H1 (cell line): ENCODE results near the gene COL25A1. TPM values are rescaled to one million over a fixed set of nuclear protein-coding genes. Genes with fewer than 3 reads are reported as not detected.

Experiments
- CTCF ChIA-PET: fragments of 300-600 bp; sonication (Branson Sonifier 250); formaldehyde crosslinking; loops from one replicate; lab custom pipeline; 2021; ENCODE audit not compliant: partially characterized antibody; lab: Charles Lee
- POLR2A ChIA-PET: fragments of 300-600 bp; sonication (Branson Sonifier 250); formaldehyde crosslinking; loops from one replicate; lab custom pipeline; 2021; ENCODE audit warnings: inconsistent platforms; ENCODE audit not compliant: partially characterized antibody; lab: Charles Lee
- DNase-seq, 2 experiments: peaks; one replicate each; pipeline versions ENCODE4 v3.0.0 to v3.0.0-alpha.2; 2010 to 2022; ENCODE audit warnings: low spot score in 2 of 2, low read depth in 1 of 2, mixed read lengths in 1 of 2
- FAIRE-seq: peaks from 2 replicates; lab custom pipeline; 2011; peaks lifted over from hg19 to GRCh38; lab: Jason Lieb, UNC
- H2AFZ ChIP-seq: 2 replicates; pipeline ENCODE4 v1.8.1; 2012; ENCODE audit warnings: low read length, inconsistent platforms
- H2AK5ac ChIP-seq: 2 replicates; pipeline ENCODE4 v1.6.1; 2013; ENCODE audit warnings: low read depth, low read length
- H2BK120ac ChIP-seq: replicated peaks from 2 replicates; pipeline ENCODE3; 2013; ENCODE audit warnings: low read depth, low read length, inconsistent platforms
- H2BK12ac ChIP-seq: 2 replicates; pipeline ENCODE4 v1.6.1; 2013; ENCODE audit warnings: low read depth, low read length
- H2BK15ac ChIP-seq: 2 replicates; pipeline ENCODE4 v1.6.1; 2013; ENCODE audit warnings: low read length
- H2BK20ac ChIP-seq: 2 replicates; pipeline ENCODE4 v1.6.1; 2013; ENCODE audit warnings: low read length
- H2BK5ac ChIP-seq: 2 replicates; pipeline ENCODE4 v1.6.1; 2013; ENCODE audit warnings: low read depth, low read length
- H3K14ac ChIP-seq: 2 replicates; pipeline ENCODE4 v1.6.1; 2013; ENCODE audit warnings: inconsistent platforms; ENCODE audit not compliant: insufficient read length
- H3K18ac ChIP-seq: 2 replicates; pipeline ENCODE4 v1.6.1; 2013; ENCODE audit warnings: low read length; ENCODE audit errors: extremely low read depth
- H3K23ac ChIP-seq: 2 replicates; pipeline ENCODE4 v1.6.1; 2013; ENCODE audit warnings: inconsistent platforms; ENCODE audit not compliant: insufficient read length
- H3K23me2 ChIP-seq: 2 replicates; pipeline ENCODE4 v1.6.1; 2013; ENCODE audit warnings: low read depth, low read length
- H3K27ac ChIP-seq: 2 replicates; pipeline ENCODE4 v1.6.1; 2011; ENCODE audit warnings: low read depth, low read length, inconsistent platforms
- H3K27me3 ChIP-seq, 4 experiments: replicated peaks in 1 of 4; 1 replicate in 1 of 4; 2 replicates in 3 of 4; pipeline versions ENCODE4 v1.6.1 to v1.8.1; 2011 to 2013; ENCODE audit warnings: low read length in 3 of 4, mild to moderate bottlenecking in 3 of 4, inconsistent platforms in 2 of 4, mixed read lengths in 2 of 4, moderate library complexity in 1 of 4; ENCODE audit not compliant: control insufficient read depth in 3 of 4, insufficient read depth in 3 of 4; ENCODE audit errors: extremely low read depth in 1 of 4
- H3K36me3 ChIP-seq, 4 experiments: 2 replicates each; pipeline versions ENCODE4 v1.6.1 to v1.8.1; 2011 to 2013; ENCODE audit warnings: mild to moderate bottlenecking in 4 of 4, low read length in 3 of 4, moderate library complexity in 2 of 4, control low read depth in 1 of 4, inconsistent platforms in 1 of 4; ENCODE audit not compliant: insufficient read depth in 4 of 4, control insufficient read depth in 2 of 4
- H3K4ac ChIP-seq: replicated peaks from 2 replicates; pipeline ENCODE3; 2013; ENCODE audit warnings: low read length, low read depth, mixed read lengths, inconsistent platforms; ENCODE audit not compliant: insufficient read length
- H3K4me1 ChIP-seq, 4 experiments: replicated peaks in 1 of 4; 1 replicate in 1 of 4; 2 replicates in 3 of 4; pipeline versions ENCODE4 v1.6.1 to v1.8.1; 2011 to 2013; ENCODE audit warnings: low read length in 3 of 4, inconsistent platforms in 2 of 4, mixed read lengths in 1 of 4; ENCODE audit not compliant: insufficient read depth in 4 of 4, control insufficient read depth in 3 of 4
- H3K4me2 ChIP-seq, 2 experiments: 2 replicates each; pipeline versions ENCODE4 v1.6.1 to v1.8.1; 2011 to 2013; ENCODE audit warnings: low read depth in 2 of 2, low read length in 2 of 2, control low read depth in 1 of 2, inconsistent platforms in 1 of 2, mild to moderate bottlenecking in 1 of 2; ENCODE audit not compliant: insufficient read depth in 1 of 2
- H3K4me3 ChIP-seq, 4 experiments: fragments of 200-600, 300-600 bp in 1 of 4; sonication (generic), shearing (Covaris generic), sonication (Bioruptor Twin) in 1 of 4; 2 replicates each; pipeline versions ENCODE4 v1.5.1 to v1.8.1; 2011 to 2016; ENCODE audit warnings: low read length in 4 of 4, low read depth in 3 of 4, control low read depth in 2 of 4, inconsistent platforms in 2 of 4, mild to moderate bottlenecking in 2 of 4, mixed read lengths in 1 of 4, moderate library complexity in 1 of 4; ENCODE audit not compliant: insufficient read depth in 2 of 4; ENCODE audit errors: extremely low read depth in 1 of 4
- H3K56ac ChIP-seq: replicated peaks from 2 replicates; pipeline ENCODE3; 2013; ENCODE audit warnings: low read depth, mild to moderate bottlenecking, mixed read lengths, low read length, inconsistent platforms; ENCODE audit not compliant: insufficient read length
- H3K79me1 ChIP-seq: 2 replicates; pipeline ENCODE4 v1.6.1; 2013; ENCODE audit warnings: low read depth, low read length, control low read depth
- H3K79me2 ChIP-seq, 2 experiments: 2 replicates each; pipeline versions ENCODE4 v1.6.1 to v1.8.1; 2012 to 2013; ENCODE audit warnings: low read length in 2 of 2, mild to moderate bottlenecking in 2 of 2, inconsistent platforms in 1 of 2; ENCODE audit not compliant: insufficient read depth in 2 of 2, control insufficient read depth in 1 of 2
- H3K9ac ChIP-seq, 4 experiments: replicated peaks in 1 of 4; 1 replicate in 1 of 4; 2 replicates in 3 of 4; pipeline versions ENCODE4 v1.6.1 to v1.8.1; 2011 to 2013; ENCODE audit warnings: low read depth in 3 of 4, low read length in 3 of 4, control low read depth in 2 of 4, mild to moderate bottlenecking in 2 of 4, moderate library complexity in 2 of 4, inconsistent platforms in 1 of 4; ENCODE audit errors: extremely low read depth in 1 of 4
- H3K9me3 ChIP-seq, 2 experiments: 2 replicates each; pipeline versions ENCODE4 v1.6.1 to v1.8.1; 2012 to 2013; ENCODE audit warnings: mild to moderate bottlenecking in 2 of 2, moderate library complexity in 2 of 2, control low read depth in 1 of 2, inconsistent platforms in 1 of 2, low read depth in 1 of 2, low read length in 1 of 2, mixed read lengths in 1 of 2; ENCODE audit not compliant: insufficient read depth in 2 of 2
- H4K20me1 ChIP-seq, 2 experiments: replicated peaks in 1 of 2; 2 replicates each; pipeline versions ENCODE3 to v1.8.1; 2011 to 2013; ENCODE audit warnings: inconsistent platforms in 2 of 2, low read length in 2 of 2, mild to moderate bottlenecking in 1 of 2; ENCODE audit not compliant: insufficient read depth in 2 of 2, control insufficient read depth in 1 of 2
- H4K5ac ChIP-seq: 2 replicates; pipeline ENCODE4 v1.6.1; 2013; ENCODE audit warnings: low read length, low read depth, mixed read lengths, inconsistent platforms; ENCODE audit not compliant: insufficient read length
- H4K8ac ChIP-seq: 2 replicates; pipeline ENCODE4 v1.8.0; 2013; ENCODE audit warnings: mild to moderate bottlenecking, moderate library complexity, low read length, inconsistent platforms; ENCODE audit not compliant: insufficient read depth; ENCODE audit errors: extremely low read depth
- H4K91ac ChIP-seq: replicated peaks from 2 replicates; pipeline ENCODE3; 2013; ENCODE audit warnings: low read length, mixed read lengths, inconsistent platforms; ENCODE audit not compliant: insufficient read length
- BACH1 ChIP-seq: IDR thresholded peaks from 2 replicates; pipeline ENCODE4 v1.6.1; 2012; ENCODE audit warnings: low read length, improper control_type of control experiment
- CHD2 ChIP-seq: IDR thresholded peaks from 2 replicates; pipeline ENCODE4 v1.6.1; 2012; ENCODE audit warnings: low read length, improper control_type of control experiment
- CTCF ChIP-seq, 3 experiments: IDR thresholded peaks; 1 replicate in 2 of 3; 2 replicates in 1 of 3; pipeline versions ENCODE4 v1.5.1 to v1.6.1; 2011; ENCODE audit warnings: low read length in 3 of 3, mild to moderate bottlenecking in 3 of 3, inconsistent platforms in 2 of 3, low read depth in 1 of 3, moderate library complexity in 1 of 3; ENCODE audit not compliant: insufficient read depth in 1 of 3; ENCODE audit errors: control extremely low read depth in 1 of 3
- FOSL1 ChIP-seq: IDR thresholded peaks from 2 replicates; pipeline ENCODE4 v1.6.1; 2011; ENCODE audit warnings: mild to moderate bottlenecking, low read depth, low read length, moderate library complexity; ENCODE audit not compliant: insufficient read depth
- MAX ChIP-seq: IDR thresholded peaks from 2 replicates; pipeline ENCODE4 v1.6.1; 2012; ENCODE audit warnings: inconsistent platforms
- NANOG ChIP-seq: IDR thresholded peaks from 2 replicates; pipeline ENCODE4 v1.6.1; 2011; ENCODE audit warnings: low read length, low read depth, mild to moderate bottlenecking, inconsistent platforms; ENCODE audit not compliant: insufficient read depth, poor library complexity, severe bottlenecking
- NRF1 ChIP-seq: IDR thresholded peaks from 2 replicates; pipeline ENCODE4 v1.6.1; 2011; ENCODE audit warnings: mild to moderate bottlenecking, low read depth, low read length, improper control_type of control experiment
- RAD21 ChIP-seq, 2 experiments: IDR thresholded peaks in 1 of 2; conservative IDR thresholded peaks in 1 of 2; 2 replicates each; pipeline ENCODE4 v1.6.1; 2011; ENCODE audit warnings: low read depth in 2 of 2, low read length in 2 of 2, improper control_type of control experiment in 1 of 2, inconsistent platforms in 1 of 2, mild to moderate bottlenecking in 1 of 2, moderate library complexity in 1 of 2
- RNF2 ChIP-seq: fragments of 200-900, 300-1000 bp; sonication (generic); IDR thresholded peaks from 2 replicates; pipeline ENCODE4 v1.7.1; 2016; ENCODE audit warnings: borderline replicate concordance, low read depth, mild to moderate bottlenecking, antibody characterized with exemption, low read length; ENCODE audit not compliant: poor library complexity, severe bottlenecking; ENCODE audit errors: missing control alignments
- YY1 ChIP-seq: IDR thresholded peaks from 2 replicates; pipeline ENCODE4 v1.6.1; 2011; ENCODE audit warnings: low read depth, mild to moderate bottlenecking, low read length
- WGBS, 2 experiments: shearing (Covaris generic) in 1 of 2; methylation state at CpG; one replicate each; pipeline versions ENCODE4 v1.1.6 to v1.1.7; 2013 to 2015; ENCODE audit warnings: low lambda C conversion rate in 2 of 2, mixed read lengths in 2 of 2, inconsistent platforms in 1 of 2, low coverage in 1 of 2, missing lambda C conversion rate in 1 of 2; ENCODE audit not compliant: insufficient replicate concordance in 2 of 2, insufficient coverage in 1 of 2, insufficient read length in 1 of 2; ENCODE audit errors: extremely low coverage in 1 of 2, missing lambda C conversion rate in 1 of 2; 5-methylcytosine and 5-hydroxymethylcytosine counted together
- polyA plus RNA-seq, 7 experiments: library from polyadenylated mRNA; depleted of rRNA in 3 of 7; stranded (reverse) in 5 of 7; unstranded in 2 of 7; fragments of >200 nt in 5 of 7; fragments of 200-250 nt in 2 of 7; gene quantifications; 1 replicate in 5 of 7; 2 replicates in 1 of 7; 4 replicates in 1 of 7; pipeline versions ENCODE4 v1.2.1 to v1.2.3, GENCODE V29; 2011 to 2013; ENCODE audit warnings: missing spikeins in 2 of 7, mixed read lengths in 2 of 7
- total RNA-seq: library from RNA; stranded (reverse); fragmentation: NEBNext Ultra II Directional; extraction: Animal tissue kit (Norgen Biotek cat#: 25700); gene quantifications from 2 replicates; pipeline ENCODE4 v1.2.1, GENCODE V29; 2021

The COL25A1 gene
- total and polyA plus RNA-seq, 2 of the 8 experiments (the other 6 are each of a cell fraction or from before 2014, with no cell fraction given): 1.1 to 8.3 TPM

- DNase-seq (no peak), FAIRE-seq (peak; percentile 76)
- Histone ChIP-seq H3K14ac (no peak overlapping the region), H3K23ac (no peak overlapping the region), H2AK5ac (no peak overlapping the region), H2BK5ac (no peak overlapping the region), H3K9ac (no peak overlapping the region), H3K4me2 (no peak overlapping the region), H3K36me3 (no peaks in the 10 kb centered on the region), H2BK15ac (no peak overlapping the region), H3K79me2 (no peaks in the 10 kb centered on the region), H4K20me1 (no peaks in the 10 kb centered on the region), H3K18ac (no peak overlapping the region), H2BK12ac (no peak overlapping the region), H3K27me3 (no peaks in the 10 kb centered on the region), H3K4me1 (no peaks in the 10 kb centered on the region), H3K9me3 (no peaks in the 10 kb centered on the region), H2BK20ac (no peak overlapping the region), H4K8ac (no peak overlapping the region), H3K4me3 (no peak overlapping the region), H2BK120ac (no peak overlapping the region), H4K91ac (no peak overlapping the region), H2AFZ (no peak overlapping the region), H3K27ac (no peak overlapping the region), H4K5ac (no peak overlapping the region), H3K79me1 (no peaks in the 10 kb centered on the region), H3K4ac (no peak overlapping the region), H3K23me2 (no peaks in the 10 kb centered on the region), H3K56ac (no peak overlapping the region)
- ChIA-PET POLR2A (interaction anchor here (0.8 to 0.9 kb wide), 2 partner anchors 9 to 520 kb away, joined by 3 read pairs; partner anchors contain the start of gene COL25A1), CTCF (interaction anchor here (0.6 to 3.1 kb wide), 47 partner anchors 9 to 647 kb away, joined by 3 to 15 read pairs (median 3); no protein-coding TSS in a partner anchor)
- WGBS, 2 experiments: 46% methylated on average over 1 of the region's 1 CpG; no CpG with 5 or more reads in 1 of the 2 experiments
- TF ChIP-seq CHD2: no peak
- TF ChIP-seq MAX: no peak
- TF ChIP-seq NANOG: no peak
- no peak for TF ChIP-seq RNF2
- peak; percentile 82 to 86 for TF ChIP-seq RAD21 (IDR thresholded peaks at IDR 0.05 in 1 of 2, conservative IDR thresholded peaks at IDR 0.05 in 1 of 2; ENCODE audit: low read depth in 2 of 2, low read length in 2 of 2)
- TF ChIP-seq YY1: peak; percentile 32; the same call in 1 of the 2 replicates
- no peak for TF ChIP-seq FOSL1
- TF ChIP-seq NRF1: no peak
- TF ChIP-seq BACH1: no peak
- peak; percentile 52 to 85 (median 76) for TF ChIP-seq CTCF (IDR thresholded peaks at IDR 0.05; ENCODE audit: control extremely low read depth in 1 of 3, insufficient read depth in 1 of 3, low read depth in 1 of 3, low read length in 3 of 3)
Observed at GRCh38 chr4:109294006-109294405, 8.5 kb downstream of the COL25A1 start.
